GM12878 (cell line): ENCODE data around the gene SLC52A3.

Source experiments
- MYC ChIP-seq: IDR thresholded peaks from 2 replicates; pipeline ENCODE4 v1.6.1; 2011; ENCODE audit warnings: mild to moderate bottlenecking, low read length, moderate library complexity, inconsistent platforms; ENCODE audit not compliant: insufficient read depth, insufficient replicate concordance, insufficient read length, severe bottlenecking
- NRF1 ChIP-seq: conservative IDR thresholded peaks from 2 replicates; pipeline ENCODE4 v1.6.1; 2011; ENCODE audit warnings: mild to moderate bottlenecking, low read depth, low read length, improper control_type of control experiment
- POLR2A ChIP-seq: IDR thresholded peaks from 2 replicates; pipeline ENCODE4 v1.6.1; 2011; ENCODE audit warnings: low read depth, mild to moderate bottlenecking, low read length
- TF ChIP-seq, protein P1 (sequence below): fragments of 150-350 bp; IDR thresholded peaks from 2 replicates; pipeline ENCODE4 v1.6.1; 2016; ENCODE audit warnings: low read depth, low read length

- TF ChIP-seq POLR2A, result no peak
- TF ChIP-seq NRF1, result no peak
- TF ChIP-seq, protein P1, sequence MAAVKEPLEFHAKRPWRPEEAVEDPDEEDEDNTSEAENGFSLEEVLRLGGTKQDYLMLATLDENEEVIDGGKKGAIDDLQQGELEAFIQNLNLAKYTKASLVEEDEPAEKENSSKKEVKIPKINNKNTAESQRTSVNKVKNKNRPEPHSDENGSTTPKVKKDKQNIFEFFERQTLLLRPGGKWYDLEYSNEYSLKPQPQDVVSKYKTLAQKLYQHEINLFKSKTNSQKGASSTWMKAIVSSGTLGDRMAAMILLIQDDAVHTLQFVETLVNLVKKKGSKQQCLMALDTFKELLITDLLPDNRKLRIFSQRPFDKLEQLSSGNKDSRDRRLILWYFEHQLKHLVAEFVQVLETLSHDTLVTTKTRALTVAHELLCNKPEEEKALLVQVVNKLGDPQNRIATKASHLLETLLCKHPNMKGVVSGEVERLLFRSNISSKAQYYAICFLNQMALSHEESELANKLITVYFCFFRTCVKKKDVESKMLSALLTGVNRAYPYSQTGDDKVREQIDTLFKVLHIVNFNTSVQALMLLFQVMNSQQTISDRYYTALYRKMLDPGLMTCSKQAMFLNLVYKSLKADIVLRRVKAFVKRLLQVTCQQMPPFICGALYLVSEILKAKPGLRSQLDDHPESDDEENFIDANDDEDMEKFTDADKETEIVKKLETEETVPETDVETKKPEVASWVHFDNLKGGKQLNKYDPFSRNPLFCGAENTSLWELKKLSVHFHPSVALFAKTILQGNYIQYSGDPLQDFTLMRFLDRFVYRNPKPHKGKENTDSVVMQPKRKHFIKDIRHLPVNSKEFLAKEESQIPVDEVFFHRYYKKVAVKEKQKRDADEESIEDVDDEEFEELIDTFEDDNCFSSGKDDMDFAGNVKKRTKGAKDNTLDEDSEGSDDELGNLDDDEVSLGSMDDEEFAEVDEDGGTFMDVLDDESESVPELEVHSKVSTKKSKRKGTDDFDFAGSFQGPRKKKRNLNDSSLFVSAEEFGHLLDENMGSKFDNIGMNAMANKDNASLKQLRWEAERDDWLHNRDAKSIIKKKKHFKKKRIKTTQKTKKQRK, result no peak
- TF ChIP-seq MYC, result no peak
These were observed 26.7 kb downstream of the SLC52A3 start for GRCh38 chr20:741620-742019.
